KOPT-K1 (cell line): ENCODE measurements around the gene EDN2.

Experiments used
- H3K27ac ChIP-seq: fragments of 200-600 bp; sonication (generic); 2 replicates; pipeline ENCODE4 v1.5.1; 2016; ENCODE audit warnings: antibody characterized with exemption, mild to moderate bottlenecking, low read depth, low read length; ENCODE audit not compliant: poor library complexity, severe bottlenecking
- H3K36me3 ChIP-seq: fragments of 200-600 bp; sonication (generic); 2 replicates; pipeline ENCODE4 v1.5.1; 2017; ENCODE audit warnings: antibody characterized with exemption, mild to moderate bottlenecking, low read length, moderate library complexity; ENCODE audit not compliant: insufficient read depth
- H3K9me3 ChIP-seq: fragments of 200-600 bp; sonication (generic); 2 replicates; pipeline ENCODE4 v1.5.1; 2017; ENCODE audit warnings: antibody characterized with exemption, low read length, mild to moderate bottlenecking; ENCODE audit not compliant: insufficient read depth, poor library complexity, severe bottlenecking

EDN2 gene

DNA sequence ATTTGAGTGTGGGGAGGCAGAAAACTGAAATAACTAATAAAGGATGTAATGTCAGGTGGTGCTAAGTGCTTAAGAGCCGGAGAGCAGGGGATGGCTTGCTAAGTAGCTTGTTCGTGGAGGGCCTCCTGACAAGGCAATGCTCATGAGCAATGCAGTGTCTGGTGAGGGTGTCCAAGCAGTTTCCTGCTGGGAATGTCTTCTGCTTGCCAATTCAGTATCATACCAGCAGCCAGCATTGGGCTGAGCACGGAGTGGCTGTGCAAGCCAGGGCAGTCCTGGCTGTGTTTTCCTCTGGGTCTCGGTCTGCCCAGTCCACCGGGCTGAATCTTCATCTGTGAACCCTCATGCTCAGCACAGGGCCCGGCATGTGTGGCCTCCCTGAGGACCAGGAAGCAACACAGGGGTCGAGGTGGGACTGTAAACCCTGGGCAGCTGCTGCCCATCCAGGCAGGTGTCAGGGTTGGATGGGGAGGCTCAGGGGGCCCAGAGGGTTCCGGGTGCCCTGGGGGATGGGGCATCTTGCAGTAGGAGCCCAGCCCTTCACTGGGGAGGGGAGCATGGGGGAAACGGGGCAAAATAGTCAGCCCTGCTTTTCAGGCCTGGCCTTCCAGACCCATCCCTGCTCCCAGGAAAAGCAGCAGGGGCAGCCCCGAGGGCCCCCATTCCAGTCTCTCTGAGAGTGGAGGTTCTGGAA, 27.5 kb downstream of the EDN2 start:
- no peak overlapping the region for H3K27ac ChIP-seq
- no peaks in the 10 kb centered on the region for H3K9me3 ChIP-seq
- no peaks in the 10 kb centered on the region for H3K36me3 ChIP-seq

GRCh38 chr1:41455479-41456332, 28.8 kb downstream of the EDN2 start:
- Histone ChIP-seq H3K27ac (no peak overlapping the region), H3K36me3 (no peaks in the 10 kb centered on the region), H3K9me3 (no peaks in the 10 kb centered on the region)

GRCh38 chr1:41454406-41454805, 30.1 kb downstream of the EDN2 start:
- H3K27ac ChIP-seq = no peak overlapping the region
- H3K9me3 ChIP-seq = no peaks in the 10 kb centered on the region
- H3K36me3 ChIP-seq = no peaks in the 10 kb centered on the region

DNA sequence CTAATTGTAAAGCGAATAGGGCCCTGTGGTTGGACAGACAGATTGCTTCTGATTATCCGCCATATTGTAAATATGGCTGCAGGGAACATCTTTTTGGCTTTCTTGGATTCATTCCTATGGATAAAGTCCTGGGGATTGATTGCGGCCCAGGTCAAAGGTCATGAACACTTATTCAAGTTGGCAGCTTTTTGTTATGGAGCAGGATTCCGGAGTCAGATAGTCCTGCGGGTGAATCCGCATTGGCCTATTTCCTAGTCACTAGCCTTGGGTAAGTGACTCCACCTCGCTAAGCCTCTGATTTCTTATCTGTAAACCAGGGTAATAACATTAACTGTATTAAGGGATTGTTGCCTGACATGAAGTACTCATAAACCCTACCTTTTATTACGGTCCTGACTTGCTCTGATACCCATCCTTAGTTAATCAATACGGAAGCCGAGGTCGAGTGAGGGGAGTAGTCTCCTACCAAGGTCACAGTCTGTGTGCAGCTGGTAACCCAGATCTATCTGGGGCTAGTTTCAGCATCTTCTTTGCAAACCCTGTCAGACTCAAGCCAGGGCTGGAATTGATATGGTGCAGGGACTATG, 31.7 kb downstream of the EDN2 start:
- no peak overlapping the region for H3K27ac ChIP-seq
- no peaks in the 10 kb centered on the region for H3K36me3 ChIP-seq
- no peaks in the 10 kb centered on the region for H3K9me3 ChIP-seq

GRCh38 chr1:41450747-41451285, 33.7 kb downstream of the EDN2 start:
- H3K36me3 ChIP-seq = no peaks in the 10 kb centered on the region
- H3K27ac ChIP-seq = no peak overlapping the region
- H3K9me3 ChIP-seq = peaks cover under 1% of the 10 kb centered on the region

DNA sequence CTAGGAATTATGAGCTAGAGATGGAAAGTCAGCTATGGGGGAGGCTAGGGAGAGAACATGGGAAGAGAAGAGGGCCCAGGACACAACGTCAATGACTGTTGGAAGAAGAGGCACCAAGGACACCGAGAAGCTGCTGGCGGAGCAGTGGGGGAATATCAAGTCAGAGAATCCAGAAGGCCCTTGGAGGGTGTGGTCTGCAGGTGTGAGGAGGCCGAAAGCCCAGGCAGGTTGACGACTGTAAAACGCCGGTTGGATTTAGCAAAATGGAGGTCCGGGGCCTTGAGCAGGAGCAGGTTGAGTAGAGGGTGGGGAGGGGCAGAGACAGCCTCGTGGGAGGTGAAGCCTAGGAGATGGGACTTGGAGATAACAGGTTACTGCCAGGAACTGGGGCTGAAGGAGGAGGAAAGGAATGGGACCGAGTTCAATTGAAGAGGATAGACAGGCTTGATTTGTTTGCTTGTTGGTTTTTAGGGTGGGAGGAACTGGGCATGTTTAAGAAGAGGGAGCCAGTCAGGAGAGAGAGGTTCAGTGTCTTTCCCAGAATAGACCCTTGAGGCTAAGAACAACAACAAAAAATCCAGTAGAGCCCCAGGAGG, 35.1 kb downstream of the EDN2 start:
- H3K36me3 ChIP-seq = no peaks in the 10 kb centered on the region
- H3K9me3 ChIP-seq = peaks cover 15% of the 10 kb centered on the region
- no peak overlapping the region for H3K27ac ChIP-seq

GRCh38 chr1:41448821-41449220, 35.7 kb downstream of the EDN2 start:
- Histone ChIP-seq H3K36me3 (no peaks in the 10 kb centered on the region), H3K9me3 (peaks cover 21% of the 10 kb centered on the region), H3K27ac (no peak overlapping the region)

DNA sequence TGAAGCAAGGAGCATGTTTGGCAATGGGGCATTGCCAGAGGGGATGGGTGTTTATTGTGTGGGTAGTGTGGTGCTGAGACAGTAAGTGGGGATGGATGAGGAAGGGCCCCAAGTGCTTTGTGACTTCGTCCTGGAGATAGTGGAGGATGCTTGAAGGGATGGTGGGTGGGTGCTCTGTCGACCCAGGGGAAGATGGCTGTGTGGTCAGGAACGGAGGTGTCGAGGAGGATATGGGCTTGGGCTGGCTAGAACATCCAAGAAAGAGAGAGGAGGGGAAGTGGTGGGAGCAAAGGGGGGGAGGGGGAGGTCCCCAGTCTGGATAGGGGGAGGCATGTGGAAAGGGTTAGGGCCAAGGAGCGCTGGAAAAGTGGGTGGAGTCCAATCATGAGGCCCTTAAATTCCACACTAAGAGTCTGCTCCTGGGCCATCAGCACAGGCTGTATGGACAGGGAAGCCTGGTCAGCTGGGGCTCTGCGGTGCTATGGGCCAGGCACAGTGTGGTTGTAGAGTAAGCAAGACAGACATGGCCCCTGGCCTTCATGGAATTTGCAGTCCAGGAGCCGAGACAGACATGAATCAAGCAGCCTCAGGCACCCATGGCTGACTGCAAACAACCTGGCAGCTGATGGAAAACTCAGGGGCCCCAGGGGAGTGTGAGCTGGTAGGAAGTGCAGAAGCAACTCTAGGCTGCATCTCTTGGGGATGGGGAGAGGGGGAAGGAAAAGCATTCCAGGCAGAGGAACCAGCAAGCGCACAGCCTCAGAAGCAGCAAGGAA, 36.3 kb downstream of the EDN2 start:
- H3K27ac ChIP-seq = no peak overlapping the region
- H3K36me3 ChIP-seq = no peaks in the 10 kb centered on the region
- H3K9me3 ChIP-seq = peaks cover 25% of the 10 kb centered on the region

DNA sequence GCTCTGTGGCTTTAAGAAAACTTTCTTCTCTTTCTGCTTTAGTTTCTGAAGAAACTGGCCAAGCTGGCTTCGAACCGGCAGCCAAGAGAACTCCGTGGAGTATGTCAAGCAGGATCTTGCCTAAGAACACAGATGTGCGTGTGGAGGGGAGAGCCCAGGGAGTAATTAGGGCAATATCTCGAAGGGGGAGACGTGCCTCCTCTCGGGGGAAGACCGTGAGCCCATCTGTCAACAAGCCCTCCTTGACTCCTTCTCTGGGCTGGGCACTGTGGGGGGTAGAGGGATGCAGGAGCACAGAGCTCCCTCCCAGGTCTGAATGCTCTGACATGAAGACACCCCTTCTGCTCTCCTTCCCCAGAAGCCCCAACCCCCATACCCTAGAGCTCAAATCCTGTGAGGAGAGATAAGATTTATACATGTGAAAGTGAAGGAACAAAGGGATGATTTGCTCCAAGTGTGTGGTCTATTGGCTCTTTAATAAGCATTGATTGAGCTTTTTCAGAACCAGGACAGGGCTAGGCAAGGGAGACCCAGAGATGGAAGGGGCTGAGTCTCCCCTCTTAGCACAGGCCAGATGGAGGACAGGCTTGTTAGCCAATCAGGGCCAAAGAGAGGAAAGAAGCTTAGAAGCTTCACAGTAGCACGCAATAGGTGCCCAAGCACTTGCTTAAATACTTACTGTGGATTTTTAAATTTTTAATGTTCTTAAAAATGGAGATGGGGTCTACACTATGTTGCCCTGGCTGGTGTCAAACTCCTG, 37.5 kb downstream of the EDN2 start:
- Histone ChIP-seq H3K36me3 (no peaks in the 10 kb centered on the region), H3K27ac (no peak overlapping the region), H3K9me3 (peaks cover 25% of the 10 kb centered on the region)

- Histone ChIP-seq H3K9me3 (peaks cover 25% of the 10 kb centered on the region), H3K36me3 (no peaks in the 10 kb centered on the region), H3K27ac (no peak overlapping the region)
These were observed 39.7 kb downstream of the EDN2 start for GRCh38 chr1:41444785-41445184.

GRCh38 chr1:41444246-41444645, 40.2 kb downstream of the EDN2 start:
- Histone ChIP-seq H3K27ac (no peak overlapping the region), H3K36me3 (no peaks in the 10 kb centered on the region), H3K9me3 (peaks cover 25% of the 10 kb centered on the region)

- Histone ChIP-seq H3K27ac (no peak overlapping the region), H3K9me3 (peaks cover 25% of the 10 kb centered on the region), H3K36me3 (no peaks in the 10 kb centered on the region)
These were observed 41.7 kb downstream of the EDN2 start for GRCh38 chr1:41442697-41443251.

DNA sequence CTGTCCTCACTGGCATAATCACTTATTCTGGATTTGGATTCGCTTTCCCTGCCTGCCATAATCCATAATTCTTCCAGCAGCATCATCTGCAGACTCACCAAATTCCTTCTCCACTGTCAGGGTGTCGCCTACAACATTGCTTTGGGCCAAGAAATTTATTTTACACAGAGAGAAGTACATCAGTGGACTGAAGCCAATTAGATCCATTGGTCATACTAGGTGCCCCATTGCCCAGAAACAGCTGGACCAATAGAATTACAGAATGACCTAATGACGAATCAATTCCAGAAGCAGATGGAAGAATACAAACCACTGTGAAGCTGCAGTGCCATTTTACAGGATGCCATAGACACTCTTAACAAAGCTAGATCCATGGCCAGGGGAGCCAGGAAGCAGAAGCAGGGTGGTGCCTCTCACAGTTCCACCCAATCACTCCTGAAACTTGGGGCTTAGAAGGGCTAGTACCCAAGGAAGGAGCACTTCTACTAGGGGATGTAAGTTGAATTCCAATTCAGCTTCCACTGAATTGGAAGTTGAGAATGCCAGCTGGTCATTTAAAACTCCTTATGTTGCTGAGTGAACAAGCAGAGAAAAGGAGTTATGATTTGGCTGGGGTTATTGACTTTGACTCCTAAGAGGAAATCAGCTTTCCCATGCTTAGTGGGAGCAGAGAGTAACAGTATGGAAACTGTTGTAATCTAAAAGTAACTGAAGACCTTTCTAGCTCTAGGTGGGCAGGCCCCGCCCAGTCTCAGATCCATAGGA, 44.0 kb downstream of the EDN2 start:
- H3K27ac ChIP-seq = no peak overlapping the region
- no peaks in the 10 kb centered on the region for H3K36me3 ChIP-seq
- H3K9me3 ChIP-seq = peaks cover 21% of the 10 kb centered on the region
